T-helper 2 cell (primary cell): ENCODE results near the gene CISD1.
"Not testable (repeated sequence)": the region's sequence is repeated elsewhere in the genome, so short reads cannot be mapped to it uniquely, and the experiment has no call there.

Experiments used
- DNase-seq, 5 experiments: peaks; one replicate each; pipeline versions ENCODE4 v3.0.0 to v3.0.0-alpha.2; 2012 to 2022
- total RNA-seq, 2 donors: gene quantifications; one replicate each; lab custom pipeline; 2026; lab: John Stamatoyannopoulos, UW

The CISD1 gene
- total RNA-seq, result 4.6 to 5.6 reads per million in 2 donors

DNA sequence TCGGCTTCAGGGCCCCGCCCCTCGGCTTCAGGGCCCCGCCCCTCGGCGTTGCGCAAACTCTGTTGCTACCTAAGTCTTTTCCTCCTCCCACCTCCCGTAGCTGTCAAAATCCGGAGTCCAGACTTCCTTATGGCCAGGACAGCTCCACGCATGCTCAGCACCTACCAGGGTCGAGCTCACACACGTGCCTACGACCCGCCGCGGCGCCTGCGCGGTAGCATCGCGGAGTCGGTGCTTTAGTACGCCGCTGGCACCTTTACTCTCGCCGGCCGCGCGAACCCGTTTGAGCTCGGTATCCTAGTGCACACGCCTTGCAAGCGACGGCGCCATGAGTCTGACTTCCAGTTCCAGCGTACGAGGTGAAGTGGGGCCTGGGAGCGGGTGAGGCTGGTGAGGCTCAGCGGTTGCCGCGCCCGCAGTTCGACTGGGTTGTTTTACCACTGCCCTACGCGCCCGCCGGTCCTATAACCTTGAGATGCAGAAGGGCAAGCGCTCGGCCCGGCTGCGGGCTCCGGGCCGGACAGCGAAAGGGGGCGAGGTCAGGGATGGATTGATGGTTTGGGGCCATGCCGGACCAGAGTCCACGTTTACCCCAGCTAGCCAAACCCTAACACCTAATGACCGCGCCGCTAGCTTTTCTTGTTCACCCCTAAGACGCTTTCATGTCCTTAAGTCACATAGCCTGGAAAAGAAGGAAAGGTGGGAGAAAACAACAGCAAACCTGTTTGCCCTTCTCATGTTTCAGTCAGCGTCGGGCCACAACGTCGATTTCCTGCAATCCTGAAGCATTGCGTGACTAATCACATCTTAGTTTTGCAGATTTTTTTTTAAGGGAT is at the start of gene CISD1:
CISD1 (plus strand) TSS at position 217 of the 836 bp plus-strand sequence; CDS start at position 329, 112 bp downstream.
- DNase-seq, result peak; percentile 84 to 99 (median 92)

GRCh38 chr10:58219875-58220274 is 49.1 kb upstream of the CISD1 start:
- DNase-seq, result no peak

GRCh38 chr10:58220769-58221451 is 48.1 kb upstream of the CISD1 start:
- DNase-seq, result no peak

- DNase-seq, result no peak
These were observed 43.3 kb upstream of the CISD1 start for GRCh38 chr10:58225654-58226053.

GRCh38 chr10:58229856-58230255 is 39.1 kb upstream of the CISD1 start:
- DNase-seq, result not testable (repeated sequence)

DNA sequence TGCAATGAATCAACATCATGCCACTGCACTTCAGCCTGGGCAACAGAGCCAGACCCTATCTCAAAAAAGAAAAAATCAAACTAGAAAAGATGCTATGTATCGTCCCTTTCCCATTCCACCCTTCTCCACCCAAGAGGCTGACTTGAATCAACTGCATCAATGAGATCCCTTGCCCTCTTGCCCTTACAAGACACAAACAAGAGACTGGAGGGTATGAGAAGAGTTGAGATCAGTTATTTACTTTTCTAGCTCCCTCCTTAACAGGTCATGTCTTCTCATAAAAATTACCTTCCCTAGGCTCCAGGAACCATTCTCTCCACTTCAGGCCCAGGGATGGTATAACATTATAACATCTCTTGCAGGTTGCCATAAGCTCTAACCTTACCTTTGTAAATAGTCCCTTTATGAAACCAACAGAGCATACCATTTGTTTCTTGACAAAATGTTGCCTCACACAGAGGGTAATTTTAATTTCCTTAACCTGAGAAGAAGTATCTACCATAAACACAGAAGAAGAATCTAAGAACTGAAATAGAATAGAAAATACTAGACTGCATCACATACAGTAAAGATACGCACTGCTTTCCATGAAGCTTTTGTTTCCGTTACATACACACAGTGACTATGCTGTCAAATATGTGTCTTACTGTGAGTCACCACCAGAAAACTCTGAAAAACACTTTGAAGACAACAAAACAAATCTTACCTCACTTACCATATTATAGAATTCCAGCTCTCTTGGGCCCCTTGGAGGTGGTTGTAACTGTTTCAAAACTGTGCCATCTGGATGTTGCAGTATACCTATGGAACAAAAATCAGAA is 31.7 kb upstream of the CISD1 start:
- no peak for DNase-seq

DNA sequence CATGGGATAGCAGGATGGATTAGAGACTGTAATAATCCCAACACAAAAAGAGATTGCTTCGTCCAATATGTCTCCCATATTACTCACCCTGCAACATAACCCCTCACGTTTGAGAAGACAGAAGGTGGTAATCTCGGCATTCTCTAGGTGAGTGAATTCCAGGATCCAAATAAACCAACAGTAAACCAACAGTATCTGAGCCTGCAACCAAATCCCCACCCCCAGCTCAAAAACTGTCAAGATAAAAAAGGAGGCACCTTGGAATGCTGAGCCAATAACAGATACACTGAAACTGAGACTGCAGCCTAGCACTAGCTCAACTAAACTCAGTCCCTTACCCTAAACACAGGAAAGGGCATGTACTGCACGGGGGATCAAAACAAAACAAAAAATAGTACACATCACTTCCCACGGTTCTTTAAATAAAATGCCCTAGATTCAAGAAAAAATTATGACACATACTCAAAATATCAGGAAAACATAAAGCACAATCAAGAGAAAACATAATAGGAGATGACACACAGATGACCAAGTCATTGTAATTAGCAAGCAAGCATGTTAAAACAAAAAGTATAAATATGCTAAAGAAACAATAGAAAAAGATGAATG is 29.3 kb upstream of the CISD1 start:
- DNase-seq, result no peak

GRCh38 chr10:58240531-58240930 is 28.4 kb upstream of the CISD1 start:
- no peak for DNase-seq

DNA sequence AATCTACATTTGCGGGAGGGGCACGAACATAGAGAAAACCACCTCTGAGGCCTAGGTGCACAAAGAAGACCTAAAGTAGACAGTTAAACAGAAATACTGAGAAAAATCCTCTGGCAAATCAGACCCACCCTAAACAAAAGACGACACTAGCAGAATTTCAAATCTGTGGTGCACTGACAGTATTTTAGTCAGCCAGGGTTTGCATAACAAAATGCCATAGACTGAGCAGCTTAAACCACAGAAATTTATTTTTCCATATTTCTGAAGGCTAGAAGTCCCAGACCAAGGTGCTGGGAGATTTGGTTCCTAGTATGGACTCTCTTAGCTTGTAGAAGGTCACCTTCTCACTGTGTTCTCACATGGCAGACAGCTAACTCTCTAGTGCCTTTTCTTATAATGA is 27.6 kb upstream of the CISD1 start:
- DNase-seq, result no peak

DNA sequence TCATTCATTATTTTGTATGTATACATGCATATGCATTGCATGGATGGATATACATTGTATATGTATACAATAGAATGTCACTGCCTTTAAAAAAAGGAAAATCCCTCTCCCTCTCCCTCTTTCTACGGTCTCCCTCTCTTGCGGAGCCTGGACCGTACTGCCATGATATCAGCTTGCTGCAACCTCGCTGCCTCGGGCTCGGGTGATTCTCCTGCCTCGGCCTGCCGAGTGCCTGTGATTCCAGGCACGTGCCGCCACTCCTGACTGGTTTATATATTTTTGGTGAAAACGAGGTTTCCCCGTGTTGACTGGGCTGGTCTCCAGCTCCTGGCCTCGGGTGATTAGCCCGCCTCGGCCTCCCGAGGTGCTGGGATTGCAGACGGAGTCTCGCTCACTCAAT is 25.7 kb upstream of the CISD1 start:
- DNase-seq, result no peak

DNA sequence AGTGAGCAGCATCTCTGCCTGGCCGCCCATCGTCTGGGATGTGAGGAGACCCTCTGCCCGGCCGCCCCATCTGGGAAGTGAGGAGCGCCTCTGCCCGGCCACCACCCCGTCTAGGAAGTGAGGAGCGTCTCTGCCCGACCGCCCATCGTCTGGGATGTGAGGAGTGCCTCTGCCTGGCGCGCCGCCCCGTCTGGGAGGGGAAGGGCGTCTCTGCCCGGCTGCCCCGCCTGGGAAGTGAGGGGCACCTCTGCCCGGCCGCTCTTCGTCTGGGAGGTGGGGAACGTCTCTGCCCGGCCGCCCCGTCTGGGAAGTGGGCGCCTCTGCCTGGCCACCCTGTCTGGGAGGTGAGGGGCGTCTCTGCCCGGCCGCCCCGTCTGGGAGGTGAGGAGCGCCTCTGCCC is 25.2 kb upstream of the CISD1 start:
- DNase-seq, result not testable (repeated sequence)

GRCh38 chr10:58244242-58244641 is 24.7 kb upstream of the CISD1 start:
- DNase-seq, result not testable (repeated sequence)

GRCh38 chr10:58244666-58245065 is 24.3 kb upstream of the CISD1 start:
- DNase-seq, result not testable (repeated sequence)

DNA sequence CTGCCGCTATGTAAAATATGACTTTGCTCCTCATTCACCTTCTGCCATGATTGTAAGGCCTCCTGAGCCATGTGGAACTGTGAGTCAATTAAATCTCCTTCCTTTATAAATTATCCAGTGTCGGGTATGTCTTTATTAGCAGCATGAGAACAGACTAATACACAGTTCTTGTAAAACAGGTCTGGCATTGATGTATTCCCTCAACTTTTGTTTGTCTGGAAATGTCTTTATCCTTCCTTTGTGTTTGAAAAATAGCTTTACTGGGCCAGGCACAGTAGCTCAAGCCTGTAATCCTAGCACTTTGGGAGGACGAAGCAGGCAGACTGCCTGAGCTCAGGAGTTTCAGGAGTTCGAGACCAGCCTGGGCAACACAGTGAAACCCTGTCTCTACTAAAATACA is 15.8 kb upstream of the CISD1 start:
- DNase-seq, result no peak

DNA sequence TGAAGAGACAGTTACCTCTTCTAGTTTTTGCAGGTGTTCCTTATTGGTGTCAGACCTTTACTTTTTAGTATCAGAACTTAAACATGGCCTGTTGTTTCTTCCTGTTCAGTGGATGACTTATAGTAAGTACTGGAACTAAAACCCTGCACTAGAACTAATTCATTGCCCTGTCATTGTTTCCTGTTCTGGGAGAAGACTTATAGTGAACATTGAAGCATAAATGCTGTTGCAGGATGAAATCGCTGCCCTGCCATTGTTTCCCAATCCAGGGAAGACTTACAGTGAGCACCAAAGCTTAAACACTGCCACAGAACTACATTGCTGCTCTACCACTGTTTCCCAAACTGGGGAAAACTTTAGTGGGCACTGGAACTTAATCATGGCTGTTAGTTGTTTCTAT is 14.3 kb upstream of the CISD1 start:
- no peak for DNase-seq

DNA sequence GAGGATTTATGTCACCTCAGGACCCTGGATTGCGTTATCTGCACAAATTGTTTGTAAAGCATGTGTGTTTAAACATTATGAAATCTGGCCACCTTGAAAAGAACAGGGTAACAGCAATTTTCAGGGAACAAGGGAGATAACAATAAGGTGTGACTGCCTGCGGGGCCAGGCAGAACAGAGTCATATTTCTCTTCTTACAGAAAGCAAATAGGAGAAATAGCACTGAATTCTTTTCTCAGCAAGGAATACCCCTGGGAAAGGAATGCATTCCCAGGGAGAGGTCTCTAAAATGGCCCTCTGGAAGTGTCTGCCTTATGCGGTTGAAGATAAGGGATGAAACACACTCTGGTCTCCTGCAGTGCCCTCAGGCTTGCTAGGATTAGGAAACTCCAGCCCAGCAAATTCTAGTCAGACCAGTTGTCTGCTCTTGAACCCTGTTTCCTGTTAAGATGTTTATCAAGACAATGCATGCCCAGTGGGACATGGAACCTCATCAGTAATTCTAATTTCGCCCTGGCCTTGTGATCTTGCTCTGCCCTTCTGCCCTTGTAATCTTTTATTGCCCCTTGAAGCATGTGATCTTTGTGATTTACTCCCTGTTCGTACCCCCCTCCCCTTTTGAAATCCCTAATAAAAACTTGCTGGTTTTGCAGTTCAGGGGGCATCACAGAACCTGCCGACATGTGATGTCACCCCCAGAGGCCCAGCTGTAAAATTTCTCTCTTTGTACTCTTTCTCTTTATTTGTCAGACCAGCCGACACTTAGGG is 12.8 kb upstream of the CISD1 start:
- DNase-seq, result not testable (repeated sequence)

GRCh38 chr10:58258977-58259692 is 9.8 kb upstream of the CISD1 start:
- DNase-seq, result no peak

DNA sequence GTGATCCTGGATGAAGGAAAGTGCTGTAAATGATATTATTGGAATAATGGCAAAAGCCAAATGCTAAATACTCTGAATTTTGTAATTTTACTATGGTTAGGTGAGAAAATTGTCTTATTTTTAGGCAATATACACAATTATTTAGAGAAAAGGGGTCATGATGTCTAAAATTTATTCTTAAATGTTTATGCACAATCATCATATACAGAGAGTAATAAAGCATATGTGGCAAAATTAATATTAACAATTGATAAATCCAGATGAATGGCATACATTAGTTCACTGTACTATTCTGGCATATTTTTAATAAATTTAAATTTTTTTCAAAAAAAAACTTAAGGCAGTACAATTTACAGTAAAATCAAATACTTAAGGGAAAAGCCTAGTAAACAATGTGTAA is 8.6 kb upstream of the CISD1 start:
- no peak for DNase-seq

- DNase-seq, result no peak
These were observed 6.2 kb upstream of the CISD1 start for GRCh38 chr10:58262766-58263165.

GRCh38 chr10:58264780-58265179 is 4.2 kb upstream of the CISD1 start:
- DNase-seq, result no peak

GRCh38 chr10:58265249-58265648 is 3.7 kb upstream of the CISD1 start:
- DNase-seq, result no peak
